ENCODE results near the gene IQSEC1. TPM values are rescaled to one million over a fixed set of nuclear protein-coding genes. Genes with fewer than 3 reads are reported as not detected.

Gene IQSEC1
- polyA plus RNA-seq, 1 experiment: 3.6 TPM

DNA sequence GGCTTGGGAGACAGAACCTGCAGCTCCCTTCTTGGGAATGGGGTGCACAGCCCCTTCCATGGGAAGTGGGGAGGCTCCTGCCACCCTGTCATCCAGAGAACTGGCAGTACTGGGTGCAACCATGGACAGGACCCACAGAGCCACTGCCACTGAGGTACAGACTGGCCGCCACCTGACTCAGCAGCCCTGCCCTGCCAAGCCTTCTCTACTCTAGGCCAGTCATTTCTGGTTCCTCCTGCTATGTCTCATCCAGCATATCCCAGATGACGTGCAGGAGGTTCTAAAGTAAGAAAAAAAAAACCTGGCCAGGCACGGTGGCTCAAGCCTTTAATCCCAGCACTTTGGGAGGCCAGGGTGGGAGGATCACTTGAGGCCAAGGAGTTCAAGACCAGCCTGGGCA is 155.0 kb downstream of the IQSEC1 start:
- TF ChIP-seq, protein P1, sequence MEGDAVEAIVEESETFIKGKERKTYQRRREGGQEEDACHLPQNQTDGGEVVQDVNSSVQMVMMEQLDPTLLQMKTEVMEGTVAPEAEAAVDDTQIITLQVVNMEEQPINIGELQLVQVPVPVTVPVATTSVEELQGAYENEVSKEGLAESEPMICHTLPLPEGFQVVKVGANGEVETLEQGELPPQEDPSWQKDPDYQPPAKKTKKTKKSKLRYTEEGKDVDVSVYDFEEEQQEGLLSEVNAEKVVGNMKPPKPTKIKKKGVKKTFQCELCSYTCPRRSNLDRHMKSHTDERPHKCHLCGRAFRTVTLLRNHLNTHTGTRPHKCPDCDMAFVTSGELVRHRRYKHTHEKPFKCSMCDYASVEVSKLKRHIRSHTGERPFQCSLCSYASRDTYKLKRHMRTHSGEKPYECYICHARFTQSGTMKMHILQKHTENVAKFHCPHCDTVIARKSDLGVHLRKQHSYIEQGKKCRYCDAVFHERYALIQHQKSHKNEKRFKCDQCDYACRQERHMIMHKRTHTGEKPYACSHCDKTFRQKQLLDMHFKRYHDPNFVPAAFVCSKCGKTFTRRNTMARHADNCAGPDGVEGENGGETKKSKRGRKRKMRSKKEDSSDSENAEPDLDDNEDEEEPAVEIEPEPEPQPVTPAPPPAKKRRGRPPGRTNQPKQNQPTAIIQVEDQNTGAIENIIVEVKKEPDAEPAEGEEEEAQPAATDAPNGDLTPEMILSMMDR (IDR thresholded peaks at IDR 0.05; ENCODE audit: low read depth, low read length): no peak
- H3K4me3 ChIP-seq (ENCODE audit: low read depth, low read length): no peak overlapping the region
- no peak overlapping the region for H3K27ac ChIP-seq (ENCODE audit: low read depth, low read length)
- CTCF ChIA-PET: interaction anchor here (1.2 kb wide), 1 partner anchor 77 kb away, joined by 4 read pairs; no protein-coding TSS in a partner anchor
- POLR2A ChIA-PET: no interaction called here
- DNase-seq (ENCODE audit: low read depth, low spot score): no peak
- H3K9me3 ChIP-seq (ENCODE audit: control insufficient read depth, insufficient read depth, low read length): no peaks in the 10 kb centered on the region; the same call in 1 of the 2 replicates
- H3K27me3 ChIP-seq (ENCODE audit: control insufficient read depth, insufficient read depth, low read length): no peaks in the 10 kb centered on the region

DNA sequence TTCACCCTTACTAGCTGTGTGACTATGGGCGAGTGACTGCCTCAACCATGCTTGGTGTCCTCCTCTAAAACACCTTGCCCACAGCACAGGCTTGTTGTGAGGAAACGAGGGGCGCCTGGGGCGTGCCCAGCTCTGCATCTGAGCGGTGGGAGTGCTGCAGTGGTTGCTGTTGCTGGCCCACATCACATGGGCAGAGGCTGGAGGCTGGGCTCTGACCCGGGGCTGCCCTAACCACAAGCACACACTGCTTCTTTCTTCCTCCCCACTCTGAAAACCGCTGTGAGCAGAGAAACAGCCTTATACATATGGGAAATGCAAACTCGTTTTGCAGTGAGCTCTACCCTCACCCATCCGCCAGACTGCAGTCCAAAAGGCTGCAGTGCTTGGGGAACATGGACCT is 157.1 kb downstream of the IQSEC1 start:
- no peaks in the 10 kb centered on the region; the same call in 1 of the 2 replicates for H3K9me3 ChIP-seq (ENCODE audit: control insufficient read depth, insufficient read depth, low read length)
- H3K27ac ChIP-seq (ENCODE audit: low read depth, low read length): no peak overlapping the region
- no peak for DNase-seq (ENCODE audit: low read depth, low spot score)
- H3K27me3 ChIP-seq (ENCODE audit: control insufficient read depth, insufficient read depth, low read length): no peaks in the 10 kb centered on the region
- ChIA-PET POLR2A (no interaction called here), CTCF (no interaction called here)
- TF ChIP-seq, protein P1 (IDR thresholded peaks at IDR 0.05; ENCODE audit: low read depth, low read length): no peak
- H3K4me3 ChIP-seq (ENCODE audit: low read depth, low read length): no peak overlapping the region

DNA sequence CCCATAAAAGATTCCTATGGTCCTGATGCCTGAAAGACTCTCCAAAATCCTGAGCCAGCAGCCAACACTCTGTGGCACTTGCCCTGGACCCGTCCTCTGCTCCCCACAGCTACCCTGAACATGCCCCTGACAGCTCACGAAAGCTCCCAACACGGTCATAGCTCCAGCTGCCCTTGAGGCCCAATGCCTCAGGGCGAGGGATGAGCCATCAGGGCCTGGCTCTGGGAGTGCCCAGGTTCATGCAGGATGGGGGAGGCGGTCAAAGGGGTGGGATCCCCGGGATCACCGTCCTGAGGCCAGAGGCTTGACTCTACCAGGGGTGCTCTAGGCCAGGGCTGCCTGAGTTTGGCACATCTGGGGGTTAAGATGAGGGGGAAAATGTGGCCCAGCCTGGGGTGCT is 159.1 kb downstream of the IQSEC1 start:
- no peak for DNase-seq (ENCODE audit: low read depth, low spot score)
- ChIA-PET POLR2A (no interaction called here), CTCF (no interaction called here)
- H3K27me3 ChIP-seq (ENCODE audit: control insufficient read depth, insufficient read depth, low read length): no peaks in the 10 kb centered on the region
- H3K9me3 ChIP-seq (ENCODE audit: control insufficient read depth, insufficient read depth, low read length): no peaks in the 10 kb centered on the region; the same call in 1 of the 2 replicates
- TF ChIP-seq, protein P1 (IDR thresholded peaks at IDR 0.05; ENCODE audit: low read depth, low read length): no peak
- no peak overlapping the region for H3K27ac ChIP-seq (ENCODE audit: low read depth, low read length)
- no peak overlapping the region for H3K4me3 ChIP-seq (ENCODE audit: low read depth, low read length)

DNA sequence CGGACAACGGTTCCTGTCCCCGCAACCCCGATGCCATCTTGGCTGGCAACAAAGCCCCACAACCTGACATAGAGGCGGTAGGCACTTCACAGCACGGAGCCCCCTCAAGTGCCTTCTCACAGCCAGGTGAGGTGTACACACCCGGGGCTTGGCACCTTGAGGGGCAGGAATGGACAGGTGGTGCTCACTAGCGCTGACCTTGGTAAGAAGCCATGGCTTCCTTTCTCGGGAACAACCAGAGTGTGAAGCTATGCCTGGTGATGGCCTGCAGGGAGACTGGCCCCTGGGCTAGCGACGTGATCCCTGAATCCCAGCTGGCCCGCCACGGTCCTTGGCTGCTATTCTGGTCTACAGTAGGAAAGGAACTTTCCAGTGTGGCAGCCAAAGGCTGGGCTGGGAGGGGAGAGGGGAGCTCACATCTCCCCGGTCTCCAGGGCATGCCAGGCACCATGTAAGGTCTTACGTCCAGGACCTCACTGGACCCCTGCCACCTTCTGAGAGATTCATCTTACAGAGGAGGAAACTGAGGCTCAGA is 161.3 kb downstream of the IQSEC1 start:
- Histone ChIP-seq H3K27ac (ENCODE audit: low read depth, low read length) (no peak overlapping the region), H3K4me3 (ENCODE audit: low read depth, low read length) (no peak overlapping the region), H3K9me3 (ENCODE audit: control insufficient read depth, insufficient read depth, low read length) (no peaks in the 10 kb centered on the region; the same call in 1 of the 2 replicates), H3K27me3 (ENCODE audit: control insufficient read depth, insufficient read depth, low read length) (no peaks in the 10 kb centered on the region)
- DNase-seq (ENCODE audit: low read depth, low spot score): no peak
- ChIA-PET CTCF (interaction anchor here (1.6 kb wide), 1 partner anchor 20 kb away, joined by 5 read pairs; no protein-coding TSS in a partner anchor), POLR2A (interaction anchor here (0.6 kb wide), 1 partner anchor 58 kb away, joined by 3 read pairs; no protein-coding TSS in a partner anchor)
- TF ChIP-seq, protein P1 (IDR thresholded peaks at IDR 0.05; ENCODE audit: low read depth, low read length): no peak

DNA sequence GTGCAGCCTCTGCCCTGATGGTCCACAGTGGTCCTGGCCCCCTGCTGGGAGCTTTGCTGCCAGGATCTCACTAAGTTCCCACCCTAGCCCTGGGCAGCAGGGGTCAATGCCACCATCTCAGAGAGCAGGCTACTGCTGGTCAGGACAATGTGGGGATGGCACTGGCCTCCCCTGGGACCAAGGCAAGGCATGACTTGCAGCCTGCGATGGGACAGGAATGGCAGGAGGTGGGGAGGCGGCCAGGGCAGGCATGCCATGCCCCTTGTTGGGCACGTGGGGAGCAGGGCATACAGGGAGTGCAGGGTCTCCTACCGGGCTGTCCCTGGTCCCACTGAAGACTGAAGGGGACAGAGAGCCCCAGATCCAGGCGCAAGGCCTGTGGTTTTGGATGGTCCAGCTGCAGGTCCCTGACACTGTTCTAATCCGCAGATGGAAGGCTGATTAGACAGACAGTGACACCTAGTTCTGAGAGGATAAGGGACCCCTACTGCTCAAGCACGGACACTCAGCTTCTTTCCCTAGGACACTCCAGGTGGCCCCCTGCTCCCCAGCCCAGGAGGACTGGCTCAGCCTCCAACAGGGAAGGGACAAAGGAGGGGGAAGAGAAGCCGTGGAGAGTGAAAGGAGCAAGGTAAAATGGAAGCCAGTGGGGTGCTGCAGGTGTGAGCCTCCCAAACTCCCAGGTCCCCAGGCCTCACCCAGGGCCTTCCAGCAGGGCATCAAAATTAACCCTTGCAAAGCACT is 162.7 kb downstream of the IQSEC1 start:
- CTCF ChIA-PET: interaction anchor here (0.5 kb wide), 1 partner anchor 1727 kb away, joined by 5 read pairs; no protein-coding TSS in a partner anchor

More for the DNA sequence above, 162.7 kb downstream of the IQSEC1 start:
- Histone ChIP-seq H3K9me3 (ENCODE audit: control insufficient read depth, insufficient read depth, low read length) (no peaks in the 10 kb centered on the region; the same call in 1 of the 2 replicates), H3K27ac (ENCODE audit: low read depth, low read length) (no peak overlapping the region), H3K27me3 (ENCODE audit: control insufficient read depth, insufficient read depth, low read length) (no peaks in the 10 kb centered on the region), H3K4me3 (ENCODE audit: low read depth, low read length) (no peak overlapping the region)
- TF ChIP-seq, protein P1 (IDR thresholded peaks at IDR 0.05; ENCODE audit: low read depth, low read length): no peak
- POLR2A ChIA-PET: no interaction called here
- no peak for DNase-seq (ENCODE audit: low read depth, low spot score)

Measured in AG04450 (cell line).